ENCODE results near the gene NCBP3.
"Not testable (repeated sequence)": the region's sequence is repeated elsewhere in the genome, so short reads cannot be mapped to it uniquely, and the experiment has no call there.

Gene NCBP3

DNA sequence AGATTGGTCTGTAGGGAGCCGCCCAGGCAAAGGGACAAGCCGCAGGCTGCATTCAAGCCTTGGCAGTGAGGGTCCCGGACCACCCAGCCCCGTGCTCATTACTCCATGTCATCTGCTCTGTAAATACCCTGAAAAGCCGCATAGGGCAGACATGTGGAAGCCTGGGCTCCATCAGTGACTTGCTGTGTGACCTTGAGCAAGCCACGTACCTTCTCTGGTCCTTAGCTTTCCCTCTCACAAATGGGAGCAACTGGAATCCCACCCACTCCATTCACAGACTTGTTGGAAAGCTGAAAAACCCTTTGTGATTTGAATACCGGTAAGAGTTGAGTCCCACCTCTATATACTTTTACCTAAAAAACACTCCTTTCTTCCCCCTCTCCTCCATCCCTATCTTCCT lies 34.9 kb upstream of the NCBP3 start:
- DNase-seq (ENCODE audit: low spot score): no peak

DNA sequence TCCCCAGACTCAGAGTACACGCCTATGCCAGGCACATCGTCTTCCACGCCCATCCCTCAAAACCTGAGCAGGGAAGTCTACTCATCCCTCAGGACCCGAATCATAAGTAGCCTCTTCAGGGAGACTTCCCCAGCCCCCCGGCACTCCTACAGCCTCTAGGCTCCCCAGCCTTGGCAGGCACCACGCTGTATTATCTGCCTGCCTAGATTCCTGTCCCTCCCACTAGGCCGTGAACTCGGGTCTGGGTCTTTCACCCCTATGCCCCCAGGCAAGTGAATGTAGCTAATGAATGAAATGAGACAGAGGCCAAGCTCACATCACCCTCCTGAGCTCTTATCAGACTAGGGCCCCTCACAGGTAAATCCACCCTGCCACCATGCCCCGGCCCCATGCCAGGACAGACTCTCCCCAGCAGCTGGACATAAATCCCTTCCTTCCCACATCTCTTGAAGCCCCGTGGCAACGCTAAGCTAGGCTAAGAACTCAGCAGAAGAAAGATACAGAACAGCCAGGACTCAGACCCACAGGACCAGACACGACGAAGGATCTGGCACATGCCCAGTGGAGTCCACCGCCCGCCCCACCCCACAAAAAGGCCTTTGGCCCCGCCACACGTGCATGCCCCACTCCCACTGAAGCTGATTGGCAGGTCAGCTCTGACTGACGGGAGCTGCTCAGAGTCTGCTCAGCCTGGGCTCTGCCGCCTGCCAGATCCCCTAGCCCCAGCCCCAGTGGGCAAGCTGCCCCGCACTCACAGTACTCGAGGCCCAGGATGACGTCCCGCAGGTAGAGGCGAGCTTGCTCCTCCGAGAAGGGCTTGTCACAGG lies 33.8 kb upstream of the NCBP3 start:
- DNase-seq (ENCODE audit: low spot score): no peak

DNA sequence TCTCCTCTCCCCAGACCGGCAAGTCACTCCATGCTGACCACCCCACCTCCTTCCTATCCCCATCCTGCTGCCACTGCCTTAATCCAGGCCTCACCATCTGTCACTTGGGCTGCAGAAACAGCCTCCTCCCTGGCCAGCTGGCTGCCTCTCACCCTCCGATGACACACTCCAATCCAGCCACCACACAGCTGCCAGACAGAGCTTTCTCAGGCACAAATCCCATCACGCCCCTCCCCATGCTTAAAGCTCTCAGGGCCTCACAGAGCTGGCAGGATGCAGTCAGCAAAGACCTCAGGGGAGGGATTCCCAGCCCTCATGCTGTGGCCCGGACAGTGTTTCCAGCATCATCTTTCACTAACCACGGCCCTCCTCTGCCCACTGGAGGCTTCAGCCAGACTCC lies 33.1 kb upstream of the NCBP3 start:
- DNase-seq (ENCODE audit: low spot score): no peak

DNA sequence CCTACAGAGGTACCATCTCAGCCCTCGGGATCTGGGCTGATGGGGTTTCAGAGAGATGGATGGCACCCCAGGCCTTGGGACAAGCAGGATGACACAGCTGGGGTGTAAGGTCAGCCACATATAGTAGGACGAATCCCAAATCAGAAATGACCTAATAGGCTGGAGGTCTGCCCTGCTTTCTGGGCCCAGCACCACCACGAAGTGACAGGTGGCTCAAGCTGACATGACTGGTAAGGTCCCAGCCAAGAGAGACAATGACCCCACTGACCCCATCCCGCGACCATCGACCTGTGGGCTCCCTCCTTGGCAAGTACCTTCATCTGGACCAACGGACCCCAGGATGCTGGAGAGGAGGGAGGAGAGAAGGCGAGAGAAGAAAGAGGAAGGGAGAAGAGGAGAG lies 31.2 kb upstream of the NCBP3 start:
- DNase-seq (ENCODE audit: low spot score): no peak

DNA sequence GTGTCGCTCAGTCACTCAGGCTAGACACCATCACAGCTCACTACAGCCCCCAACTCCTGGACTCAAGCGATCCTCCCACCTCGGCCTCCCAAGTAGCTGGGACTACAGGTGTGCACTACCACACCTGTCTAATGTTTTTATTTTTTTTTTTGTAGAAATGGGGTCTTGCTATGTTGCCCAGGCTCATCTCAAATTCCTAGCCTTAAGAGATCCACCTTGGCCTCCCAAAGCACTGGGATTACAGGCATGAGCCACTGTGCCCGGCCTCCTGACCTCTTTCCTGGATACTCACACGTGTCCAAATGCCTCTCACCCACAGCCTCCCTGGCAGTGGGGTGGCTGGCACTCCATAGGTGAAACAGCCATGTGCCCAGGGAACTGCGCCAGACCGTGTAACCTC lies 29.3 kb upstream of the NCBP3 start:
- DNase-seq (ENCODE audit: low spot score): no peak

DNA sequence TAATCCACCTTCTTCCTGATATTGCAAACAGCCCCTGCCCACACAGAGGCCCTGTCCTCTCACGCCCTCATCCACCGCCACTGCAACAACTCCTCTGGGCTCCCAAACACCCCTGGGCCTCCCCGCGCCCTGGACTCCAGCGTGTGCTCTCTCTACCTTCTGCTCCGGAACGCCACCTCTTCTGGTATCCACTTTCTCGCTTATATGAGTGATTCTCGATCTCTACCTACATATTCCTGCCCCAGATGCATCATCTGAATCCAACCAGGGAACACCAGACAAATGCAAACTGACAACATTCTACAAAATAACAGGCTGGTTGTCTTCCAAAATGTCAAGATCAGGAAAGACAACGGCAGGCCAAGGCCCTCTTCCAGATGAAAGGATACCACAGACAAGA lies 27.8 kb upstream of the NCBP3 start:
- no peak for DNase-seq (ENCODE audit: low spot score)

DNA sequence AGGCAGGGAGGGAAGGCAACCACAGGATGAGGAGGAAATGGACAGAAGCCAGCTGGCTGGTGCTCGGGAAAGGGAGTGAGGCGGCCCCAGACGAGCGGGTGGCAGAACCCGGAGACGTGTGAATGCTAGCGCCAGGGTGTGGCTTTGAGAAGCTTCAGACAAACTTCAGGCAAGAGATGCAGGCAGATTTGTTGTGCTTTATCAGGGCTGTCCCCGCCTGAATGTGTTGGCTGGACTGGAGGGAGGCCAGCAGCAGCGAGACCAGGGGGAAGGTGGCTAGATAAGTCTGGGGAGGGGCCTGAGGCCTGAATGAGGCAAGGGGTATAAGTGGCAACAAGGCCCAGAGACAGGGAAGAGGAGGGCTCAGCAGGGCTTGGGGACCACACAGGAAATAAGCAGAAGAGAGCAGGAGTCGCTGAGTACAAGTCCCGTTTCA lies 24.8 kb upstream of the NCBP3 start:
- no peak for DNase-seq (ENCODE audit: low spot score)

DNA sequence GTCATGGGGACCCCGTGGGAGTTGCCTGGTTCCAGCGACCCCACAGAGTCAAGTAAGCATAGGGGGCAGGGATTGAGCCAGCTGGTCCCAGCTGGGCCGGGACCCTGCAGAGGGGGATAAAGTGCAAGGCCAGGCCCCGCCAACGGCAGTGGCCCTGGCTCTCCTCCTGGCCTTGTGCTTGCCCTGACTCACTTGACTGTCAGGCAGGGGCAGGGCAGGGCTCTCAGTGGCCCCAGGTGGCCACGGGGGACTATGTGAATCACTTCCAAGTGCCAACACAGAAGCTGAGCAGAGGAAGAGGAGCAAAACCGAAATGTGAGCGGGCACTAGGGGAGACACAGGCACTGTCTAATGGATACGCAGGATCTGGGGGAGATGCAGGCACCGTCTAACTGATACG lies 21.6 kb upstream of the NCBP3 start:
- no peak for DNase-seq (ENCODE audit: low spot score)

DNA sequence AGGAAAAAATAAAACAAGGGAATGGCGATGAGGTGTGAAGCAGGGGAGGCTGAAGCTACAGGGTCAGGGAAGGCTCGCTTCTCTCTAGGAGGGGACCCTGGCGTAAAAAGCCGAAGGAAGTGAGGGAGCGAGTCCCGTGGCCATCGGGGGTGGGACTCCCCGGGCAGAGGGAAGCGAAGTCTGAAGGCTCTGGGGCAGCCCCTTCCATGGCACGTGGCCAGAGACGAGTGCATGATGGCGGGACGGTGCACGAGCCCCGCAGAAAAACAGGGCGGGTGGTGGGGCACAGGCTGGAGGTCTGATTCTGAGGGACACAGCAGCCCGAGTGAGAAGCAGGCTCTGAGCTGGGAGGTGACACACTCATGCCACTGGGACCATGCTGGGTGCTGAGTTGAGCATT lies 21.1 kb upstream of the NCBP3 start:
- DNase-seq (ENCODE audit: low spot score): no peak

DNA sequence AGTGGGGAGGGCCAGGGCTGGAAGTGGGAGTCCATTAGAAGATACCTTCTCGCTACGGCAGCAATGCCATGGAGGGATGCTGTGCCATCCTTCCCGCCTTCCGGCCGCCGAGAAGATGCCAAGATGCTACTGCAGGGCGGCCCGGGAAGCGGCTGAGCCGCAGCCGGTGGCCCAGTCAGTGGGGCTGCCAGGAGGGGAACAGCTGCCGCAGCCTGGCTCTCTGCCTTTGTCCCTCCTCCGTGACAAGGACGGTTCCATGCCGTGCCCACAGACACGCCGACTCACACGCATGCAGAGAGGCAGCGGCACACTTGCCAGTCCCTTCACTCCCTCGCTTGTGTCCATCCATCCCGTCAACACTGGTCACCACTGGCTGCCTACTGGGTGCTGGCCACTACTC lies 20.2 kb upstream of the NCBP3 start:
- no peak for DNase-seq (ENCODE audit: low spot score)

DNA sequence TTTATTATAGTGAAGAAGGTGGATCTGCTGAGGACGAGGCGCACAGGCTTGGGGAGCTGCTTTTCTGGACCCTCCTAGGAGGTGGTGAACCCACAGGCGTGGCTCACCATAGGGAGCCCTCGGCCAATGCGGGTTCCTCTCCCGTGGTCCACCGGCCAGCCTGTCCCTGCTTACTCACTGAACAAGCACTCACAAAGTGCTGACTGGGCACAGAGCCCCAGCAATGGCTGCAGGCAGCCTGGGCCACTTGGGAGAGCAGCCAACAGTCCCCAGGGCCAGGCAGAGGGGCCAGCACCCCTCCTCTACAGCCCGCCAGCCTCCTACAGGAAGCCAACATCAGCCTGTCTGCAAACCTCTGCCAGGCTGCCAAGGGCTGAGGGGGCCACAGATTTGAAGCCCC lies 19.1 kb upstream of the NCBP3 start:
- no peak for DNase-seq (ENCODE audit: low spot score)

DNA sequence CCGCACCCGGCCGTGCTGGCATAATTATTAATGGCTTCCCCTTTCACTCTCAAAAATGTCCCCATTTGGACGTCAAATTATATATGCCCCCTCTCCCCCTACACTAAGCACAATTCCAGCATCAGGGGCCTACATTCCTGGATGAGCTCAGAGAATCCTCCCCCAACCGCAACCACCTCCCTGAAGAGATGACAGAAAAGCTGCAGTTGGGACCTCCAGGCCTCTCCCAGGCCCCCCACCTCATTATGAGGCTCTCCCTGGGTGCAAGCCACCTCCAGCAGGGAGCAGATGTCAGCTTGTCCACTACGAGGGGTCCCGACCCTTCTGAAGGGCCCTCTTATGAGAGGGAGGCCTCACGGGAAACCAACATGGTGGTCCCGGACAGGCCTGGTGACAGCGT lies 18.5 kb upstream of the NCBP3 start:
- no peak for DNase-seq (ENCODE audit: low spot score)

DNA sequence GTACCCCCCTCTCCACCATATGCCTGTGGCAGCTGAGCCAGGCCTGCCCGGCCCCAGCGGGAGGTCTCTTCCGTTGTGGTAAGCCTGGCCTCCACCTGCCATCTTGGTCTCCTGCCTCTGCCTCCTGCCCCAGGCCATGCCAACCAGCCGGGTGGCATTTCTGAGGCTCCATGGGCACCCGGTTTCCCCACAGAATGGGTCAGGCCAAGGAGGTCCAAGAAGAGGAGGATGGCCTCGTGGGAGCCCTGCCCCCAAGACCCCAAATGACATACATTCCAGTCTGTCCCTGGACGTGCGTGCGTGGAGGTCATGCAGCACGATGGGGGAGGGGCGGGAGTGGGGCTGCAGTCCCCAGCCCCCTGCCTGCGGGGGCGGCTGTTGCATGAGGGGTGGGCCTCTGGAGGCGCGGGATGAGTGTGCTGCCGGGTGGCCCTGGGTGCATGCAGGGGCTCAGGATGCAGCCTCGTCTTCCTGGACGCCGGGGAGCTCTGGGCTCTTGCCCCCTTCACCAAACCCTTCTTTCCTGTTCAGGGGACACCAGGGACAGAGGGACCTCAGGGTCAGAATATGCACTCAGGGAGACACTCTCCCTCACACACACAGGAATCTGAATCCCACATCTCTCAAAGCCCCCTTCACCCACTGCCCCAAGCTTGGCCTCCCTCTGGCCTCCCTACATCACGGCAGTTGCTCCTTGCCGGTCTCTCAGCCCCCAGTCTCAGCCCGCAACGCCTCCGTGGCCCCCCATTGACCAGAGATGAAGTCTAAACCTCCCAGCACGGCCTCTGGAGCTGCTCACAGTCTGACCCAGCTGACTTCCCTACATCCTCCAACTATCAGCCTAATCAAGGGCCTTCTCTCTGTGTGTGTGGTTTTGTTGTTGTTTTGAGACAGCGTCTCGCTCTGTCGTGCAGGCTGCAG lies 16.0 kb upstream of the NCBP3 start:
- DNase-seq (ENCODE audit: low spot score): no peak

DNA sequence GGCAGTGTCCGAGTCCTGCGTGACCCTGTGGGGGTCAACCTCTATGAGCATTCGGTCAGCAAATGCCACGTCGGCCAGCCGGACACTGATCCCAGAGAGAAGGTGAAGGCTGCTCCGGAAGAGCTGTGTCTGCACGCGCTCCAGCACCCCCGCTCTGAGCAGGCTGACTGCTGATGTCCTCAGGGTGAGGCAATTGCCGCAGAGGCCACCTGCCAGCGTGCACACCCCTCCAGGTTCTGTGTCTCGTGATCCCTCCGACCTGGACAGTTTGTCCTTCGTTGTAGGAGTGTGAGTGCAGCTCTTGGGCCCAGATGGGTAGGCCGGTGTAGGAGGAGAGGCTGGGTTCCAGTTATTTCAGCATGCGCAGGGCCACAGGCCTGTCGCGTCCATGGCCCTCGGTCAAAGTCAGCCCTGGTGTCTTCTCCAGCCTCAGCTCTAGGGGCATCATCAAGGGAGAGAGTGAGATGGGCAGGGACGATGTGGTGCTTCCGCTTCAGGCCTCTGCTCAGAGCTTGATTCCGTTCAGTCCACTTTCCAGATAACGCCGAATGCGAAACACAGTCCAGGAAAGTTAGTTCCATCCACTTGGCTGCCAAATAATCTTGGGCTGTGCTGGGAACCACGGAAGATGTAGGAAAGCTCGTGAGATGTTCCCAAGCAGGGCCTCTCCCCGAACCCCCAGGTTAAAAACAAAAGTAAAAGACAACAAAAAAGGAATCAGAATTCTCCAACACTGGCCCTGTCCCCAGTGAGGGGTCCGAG lies 15.1 kb upstream of the NCBP3 start:
- DNase-seq (ENCODE audit: low spot score): no peak

DNA sequence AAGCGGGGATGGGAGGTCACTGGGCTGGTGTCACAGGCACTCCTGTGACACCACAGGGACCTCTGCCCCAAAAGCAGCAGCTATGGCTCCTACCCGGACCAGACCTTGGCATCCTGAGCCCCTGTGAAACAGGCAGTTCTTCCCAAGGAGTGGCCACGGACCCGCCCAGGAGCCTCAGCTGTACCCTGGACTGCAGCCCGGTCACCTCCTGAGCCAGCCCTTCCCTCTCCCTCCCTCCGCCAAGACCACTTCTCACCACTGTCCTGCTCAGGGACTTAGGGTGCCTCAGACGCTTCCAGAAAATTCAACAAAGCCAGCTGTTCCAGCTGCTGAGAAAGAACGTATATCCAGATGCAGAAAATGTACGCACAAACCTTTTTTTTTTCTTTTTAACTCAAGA lies 13.9 kb upstream of the NCBP3 start:
- DNase-seq (ENCODE audit: low spot score): no peak

DNA sequence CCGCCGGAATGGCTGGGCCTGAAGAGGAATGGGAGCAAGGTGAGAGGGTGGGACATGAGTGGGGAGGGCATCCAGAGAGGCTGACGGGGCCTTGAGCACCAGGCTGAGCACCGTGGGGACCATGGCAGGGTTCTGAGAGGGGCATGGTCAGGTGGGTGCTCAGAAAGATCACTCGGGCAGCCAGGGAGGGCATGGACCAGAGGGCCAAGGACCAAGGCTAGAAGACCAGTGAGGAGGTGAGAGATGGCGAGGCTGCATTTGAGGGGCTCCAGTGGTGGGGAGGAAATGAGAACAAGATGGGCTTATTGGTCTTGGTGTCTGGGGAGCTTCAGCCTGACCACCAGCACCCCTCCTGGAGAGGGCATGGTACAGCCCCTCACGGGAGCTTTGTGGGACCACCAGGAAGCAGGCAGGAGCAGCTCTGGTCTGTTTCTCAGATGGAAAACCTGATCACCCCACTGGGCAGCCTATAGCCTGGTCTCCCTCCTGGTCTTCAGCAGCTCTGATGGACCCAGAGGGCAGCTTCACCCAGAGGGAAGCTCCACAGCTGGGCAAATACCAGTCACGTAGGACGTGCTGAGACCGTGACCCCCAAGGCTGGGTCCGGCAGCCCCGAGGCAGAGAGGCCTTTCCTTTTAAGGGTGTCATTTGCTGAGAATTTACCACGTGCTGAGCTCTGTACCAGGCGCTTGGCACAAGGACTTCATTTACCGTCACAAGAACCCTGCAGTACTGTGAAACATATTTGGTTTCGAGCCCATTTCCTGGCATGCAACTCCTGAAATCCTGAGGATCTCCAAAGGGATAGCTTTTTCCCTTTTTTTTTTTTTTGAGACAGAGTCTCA lies 11.4 kb upstream of the NCBP3 start:
- no peak for DNase-seq (ENCODE audit: low spot score)

DNA sequence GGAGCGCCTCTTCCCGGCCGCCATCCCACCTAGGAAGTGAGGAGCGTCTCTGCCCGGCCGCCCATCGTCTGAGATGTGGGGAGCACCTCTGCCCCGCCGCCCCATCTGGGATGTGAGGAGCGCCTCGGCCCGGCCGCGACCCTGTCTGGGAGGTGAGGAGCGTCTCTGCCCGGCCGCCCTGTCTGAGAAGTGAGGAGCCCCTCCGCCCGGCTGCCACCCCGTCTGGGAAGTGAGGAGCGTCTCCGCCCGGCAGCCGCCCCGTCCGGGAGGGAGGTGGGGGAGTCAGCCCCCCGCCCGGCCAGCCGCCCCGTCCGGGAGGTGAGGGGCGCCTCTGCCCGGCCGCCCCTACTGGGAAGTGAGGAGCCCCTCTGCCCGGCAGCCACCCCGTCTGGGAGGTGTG lies 8.2 kb upstream of the NCBP3 start:
- DNase-seq (ENCODE audit: low spot score): not testable (repeated sequence)

DNA sequence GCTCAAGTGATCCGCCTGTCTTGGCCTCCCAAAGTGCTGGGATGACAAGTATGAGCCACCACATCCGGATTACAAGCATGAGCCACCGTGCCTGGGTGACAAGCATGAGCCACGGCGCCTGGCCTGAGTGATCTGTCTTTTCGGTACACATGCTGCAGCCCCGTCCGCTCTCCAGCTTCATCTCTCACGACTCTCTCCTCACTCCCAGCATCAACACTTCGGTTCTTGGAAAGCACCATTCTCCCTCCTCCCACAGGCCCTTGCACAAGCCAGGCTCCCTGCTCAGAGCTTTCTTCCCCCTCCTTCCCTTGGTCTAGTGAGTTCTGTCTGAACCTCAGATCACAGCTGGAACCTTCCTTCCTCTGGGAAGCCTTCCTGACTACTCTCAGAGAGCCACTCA lies 6.5 kb upstream of the NCBP3 start:
- no peak for DNase-seq (ENCODE audit: low spot score)

DNA sequence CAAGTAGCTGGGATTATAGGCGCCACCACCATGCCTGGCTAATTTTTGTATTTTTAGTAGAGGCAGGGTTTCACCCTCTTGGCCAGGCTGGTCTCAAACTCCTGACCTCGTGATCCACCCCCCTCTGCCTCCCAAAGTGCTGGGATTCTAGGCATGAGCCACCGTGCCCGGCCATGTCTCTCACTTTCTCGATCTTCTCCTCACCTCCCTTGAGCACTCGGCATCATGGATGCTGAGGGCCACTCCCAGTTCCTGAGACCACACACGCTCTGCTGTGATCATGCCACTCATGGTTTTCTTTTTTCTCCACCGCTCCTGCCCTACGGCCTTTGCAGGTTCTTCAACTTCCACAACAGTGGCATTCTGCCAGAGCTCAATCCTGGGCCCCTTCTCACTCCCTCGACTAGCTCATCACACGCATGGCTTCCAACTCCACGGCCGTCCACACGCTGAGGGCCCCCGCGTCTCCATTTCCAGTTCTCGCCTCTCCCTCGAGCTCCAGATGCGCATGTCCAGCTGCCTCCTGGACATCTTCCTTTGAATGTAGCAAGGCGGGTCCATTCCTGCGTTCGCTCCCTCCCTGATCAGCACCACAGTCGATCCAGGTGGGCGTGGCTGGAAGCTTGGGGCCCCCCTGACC lies 5.5 kb upstream of the NCBP3 start:
- no peak for DNase-seq (ENCODE audit: low spot score)

DNA sequence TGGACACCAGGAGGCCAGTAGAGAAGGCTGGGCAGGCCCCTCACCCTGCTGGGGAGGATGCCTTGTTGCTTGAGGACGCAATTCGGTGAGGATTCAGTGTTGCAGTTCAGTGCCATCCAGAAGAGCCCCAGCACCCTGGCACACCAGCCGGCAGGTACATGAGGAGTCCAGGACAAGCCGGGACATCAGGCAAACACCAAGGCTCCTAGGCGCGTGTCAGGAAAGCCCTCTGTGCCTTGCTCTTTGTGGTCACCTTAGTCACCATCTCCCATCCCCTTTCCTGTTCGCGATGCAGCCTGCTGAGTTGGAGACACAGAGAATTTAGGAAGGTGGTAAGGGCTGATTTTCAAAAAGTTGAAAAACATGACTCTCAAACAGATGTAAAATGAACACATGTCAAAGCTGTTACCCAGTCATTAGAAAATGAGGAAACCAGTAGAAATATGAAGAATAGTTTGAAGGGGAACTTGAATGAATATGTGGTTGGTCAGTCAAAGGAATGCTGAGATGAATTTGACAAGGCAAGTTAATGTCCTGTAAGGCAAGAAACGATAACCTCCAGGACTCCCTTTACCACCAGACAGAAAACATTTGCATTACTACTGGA lies 2.3 kb upstream of the NCBP3 start:
- no peak for DNase-seq (ENCODE audit: low spot score)
